SK-N-SH (cell line): ENCODE measurements around the gene DAP.

Experiments
- CTCF ChIP-seq: fragments of 200-600 bp; sonication (generic); IDR thresholded peaks from 2 replicates; pipeline ENCODE4 v1.6.1; 2017; ENCODE audit warnings: antibody characterized with exemption, mild to moderate bottlenecking, moderate library complexity
- FOXJ3 ChIP-seq: sonication (generic); formaldehyde crosslinking; IDR thresholded peaks from 2 replicates; pipeline ENCODE4 v1.5.1; 2020; ENCODE audit warnings: mild to moderate bottlenecking, missing genetic modification reagents
- GABPA ChIP-seq: IDR thresholded peaks from 2 replicates; pipeline ENCODE4 v1.4.0; 2012; ENCODE audit warnings: low read depth, mild to moderate bottlenecking
- GATA2 ChIP-seq: sonication (generic); formaldehyde crosslinking; IDR thresholded peaks from 2 replicates; pipeline ENCODE4 v1.5.0; 2020; ENCODE audit warnings: mild to moderate bottlenecking, missing genetic modification reagents
- POLR2AphosphoS5 ChIP-seq: IDR thresholded peaks from 2 replicates; pipeline ENCODE4 v1.6.1; 2012; ENCODE audit warnings: low read depth, low read length
- RCOR1 ChIP-seq: fragments of 150-350 bp; IDR thresholded peaks from 2 replicates; pipeline ENCODE4 v1.6.1; 2017; ENCODE audit warnings: antibody characterized with exemption, low read length
- TEAD4 ChIP-seq: IDR thresholded peaks from 2 replicates; pipeline ENCODE4 v1.4.0; 2012; ENCODE audit warnings: mild to moderate bottlenecking, borderline replicate concordance; ENCODE audit not compliant: insufficient read depth
- YY1 ChIP-seq: IDR thresholded peaks from 2 replicates; pipeline ENCODE4 v1.4.0; 2012; ENCODE audit warnings: low read depth, mild to moderate bottlenecking

- TF ChIP-seq FOXJ3 (CRISPR knock-in tag) (no peak), TEAD4 (no peak), RCOR1 (no peak), POLR2AphosphoS5 (no peak), GABPA (no peak), CTCF (no peak), YY1 (no peak), GATA2 (CRISPR knock-in tag) (no peak)
Observed at GRCh38 chr5:10736354-10736753, 24.7 kb downstream of the DAP start.
